ENCODE data around the gene PPP1R2C.

- no peak for TF ChIP-seq CTCF (conservative IDR thresholded peaks at IDR 0.05; ENCODE audit: low read length)
- no peak for TF ChIP-seq EZH2phosphoT487 (IDR thresholded peaks at IDR 0.05; ENCODE audit: borderline replicate concordance, low read depth, low read length)
Observed at GRCh38 chrX:42746606-42747005, 31.4 kb downstream of the PPP1R2C start.

All from OCI-LY7 (cell line).